Measurements from ENCODE around the gene HEMGN.

DNA sequence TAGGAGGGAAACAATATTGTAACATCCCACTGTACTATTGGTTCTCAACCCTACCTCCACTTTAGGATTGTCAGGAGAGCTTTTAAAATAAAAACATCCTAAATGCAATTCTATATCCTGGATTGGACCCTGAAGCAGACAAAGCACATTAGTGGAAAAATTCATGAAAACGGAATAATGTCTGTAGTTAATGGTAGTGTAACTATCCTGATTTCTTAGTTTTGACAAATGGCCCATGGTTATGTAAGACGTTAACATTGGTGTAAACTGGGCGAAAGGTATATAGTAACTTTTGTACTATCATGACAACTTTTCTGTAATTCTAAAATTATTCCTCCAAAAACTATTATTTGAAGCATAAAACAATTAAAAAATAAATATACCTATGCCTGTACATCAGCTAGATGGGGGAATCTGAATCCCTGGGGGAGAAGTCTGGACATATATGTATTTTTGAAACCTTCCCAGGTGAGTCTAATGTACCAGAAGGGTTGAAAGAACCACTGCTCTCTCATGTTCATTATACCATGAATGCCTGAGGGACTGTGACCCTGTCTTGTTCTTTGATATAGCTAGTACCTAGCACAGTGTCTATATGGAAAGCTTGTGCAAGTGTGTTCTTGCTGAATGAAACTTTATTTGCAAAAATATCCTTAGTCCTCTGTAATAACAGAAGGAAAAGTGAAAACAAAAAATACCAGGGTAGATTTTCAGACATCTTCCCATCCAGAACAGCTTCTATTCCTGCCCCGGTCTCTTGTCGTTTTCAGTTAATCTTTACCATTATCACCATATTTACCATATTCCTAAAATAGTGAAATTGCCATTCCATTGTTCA lies 12.3 kb downstream of the HEMGN start:
- TF ChIP-seq, protein P1, sequence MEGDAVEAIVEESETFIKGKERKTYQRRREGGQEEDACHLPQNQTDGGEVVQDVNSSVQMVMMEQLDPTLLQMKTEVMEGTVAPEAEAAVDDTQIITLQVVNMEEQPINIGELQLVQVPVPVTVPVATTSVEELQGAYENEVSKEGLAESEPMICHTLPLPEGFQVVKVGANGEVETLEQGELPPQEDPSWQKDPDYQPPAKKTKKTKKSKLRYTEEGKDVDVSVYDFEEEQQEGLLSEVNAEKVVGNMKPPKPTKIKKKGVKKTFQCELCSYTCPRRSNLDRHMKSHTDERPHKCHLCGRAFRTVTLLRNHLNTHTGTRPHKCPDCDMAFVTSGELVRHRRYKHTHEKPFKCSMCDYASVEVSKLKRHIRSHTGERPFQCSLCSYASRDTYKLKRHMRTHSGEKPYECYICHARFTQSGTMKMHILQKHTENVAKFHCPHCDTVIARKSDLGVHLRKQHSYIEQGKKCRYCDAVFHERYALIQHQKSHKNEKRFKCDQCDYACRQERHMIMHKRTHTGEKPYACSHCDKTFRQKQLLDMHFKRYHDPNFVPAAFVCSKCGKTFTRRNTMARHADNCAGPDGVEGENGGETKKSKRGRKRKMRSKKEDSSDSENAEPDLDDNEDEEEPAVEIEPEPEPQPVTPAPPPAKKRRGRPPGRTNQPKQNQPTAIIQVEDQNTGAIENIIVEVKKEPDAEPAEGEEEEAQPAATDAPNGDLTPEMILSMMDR (IDR thresholded peaks at IDR 0.05; ENCODE audit: insufficient read depth, low read length, poor library complexity, severe bottlenecking) = no peak
- TF ChIP-seq EZH2phosphoT487 (conservative IDR thresholded peaks at IDR 0.05; ENCODE audit: low read length) = no peak

Data from SU-DHL-6 (cell line).